Glutamatergic neuron (in vitro differentiated cells): ENCODE results near the gene KIAA0232. TPM values are rescaled to one million over a fixed set of nuclear protein-coding genes. Genes with fewer than 3 reads are reported as not detected.
A peak's percentile ranks its signal among the peaks of the same experiment; 100 is the strongest.

Experiments used
- DNase-seq: peaks from one replicate; pipeline ENCODE4 v3.0.0; 2022
- H3K27ac Mint-ChIP-seq: one replicate; pipeline ENCODE4 v1.8.0; 2020; ENCODE audit warnings: mild to moderate bottlenecking, mixed read lengths, inconsistent platforms; ENCODE audit not compliant: unreplicated experiment
- H3K27me3 Mint-ChIP-seq: one replicate; pipeline ENCODE4 v1.8.0; 2020; ENCODE audit warnings: mild to moderate bottlenecking, moderate library complexity, mixed read lengths, inconsistent platforms; ENCODE audit not compliant: unreplicated experiment
- H3K36me3 Mint-ChIP-seq: one replicate; pipeline ENCODE4 v1.8.0; 2020; ENCODE audit warnings: mild to moderate bottlenecking, mixed read lengths, inconsistent platforms; ENCODE audit not compliant: unreplicated experiment
- H3K4me1 Mint-ChIP-seq: one replicate; pipeline ENCODE4 v1.8.0; 2020; ENCODE audit warnings: mild to moderate bottlenecking, low read depth, mixed read lengths, inconsistent platforms; ENCODE audit not compliant: unreplicated experiment
- H3K4me3 Mint-ChIP-seq: one replicate; pipeline ENCODE4 v1.8.0; 2020; ENCODE audit warnings: mild to moderate bottlenecking, mixed read lengths, inconsistent platforms; ENCODE audit not compliant: unreplicated experiment
- H3K9me3 Mint-ChIP-seq: one replicate; pipeline ENCODE4 v1.8.0; 2020; ENCODE audit warnings: mild to moderate bottlenecking, moderate library complexity, mixed read lengths, inconsistent platforms; ENCODE audit not compliant: unreplicated experiment
- total RNA-seq: library from RNA; stranded (reverse); fragmentation: NEBNext Ultra II Directional; extraction: Animal tissue kit (Norgen Biotek cat#: 25700); gene quantifications from one replicate; pipeline ENCODE4 v1.2.1, GENCODE V29; 2021; ENCODE audit not compliant: unreplicated experiment
- TF ChIP-seq, protein P1 (sequence below): fragments of 200-600 bp; sonication (generic); IDR thresholded peaks from one replicate; pipeline ENCODE4 v1.5.0; 2021; ENCODE audit not compliant: partially characterized antibody, unreplicated experiment

The KIAA0232 gene
- total RNA-seq, 1 donor from 2014 or later = 64.4 TPM

DNA sequence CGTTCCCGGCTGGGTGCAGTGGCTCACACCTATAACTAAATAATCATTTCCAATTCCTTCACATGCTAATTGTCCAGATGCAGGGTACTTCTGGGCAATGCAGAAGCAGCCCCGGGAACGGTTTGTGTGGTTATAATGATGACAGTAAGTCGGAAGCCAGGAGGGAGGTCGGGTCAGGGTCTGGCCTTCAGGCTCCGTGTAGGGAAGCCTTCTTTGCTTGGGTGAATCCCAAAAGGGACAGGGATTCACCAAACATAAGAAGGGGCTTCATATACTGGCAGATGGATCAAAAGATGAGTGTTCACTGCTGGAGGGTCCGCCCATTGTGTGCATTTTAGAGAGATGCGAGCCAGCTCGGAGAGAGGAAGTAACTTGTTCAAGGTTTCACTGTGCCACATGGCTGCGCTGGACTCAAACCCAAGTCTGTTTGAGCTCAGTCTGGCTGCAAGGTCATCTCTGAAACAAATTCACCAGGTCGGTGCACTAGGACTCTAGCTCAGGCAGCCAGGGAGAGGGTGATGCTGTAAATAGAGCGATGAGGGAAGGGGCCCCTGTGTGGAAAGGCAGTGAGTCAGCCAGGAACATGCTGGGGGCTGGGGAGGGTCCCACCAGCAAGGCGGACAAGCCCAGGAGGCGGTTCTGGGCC, 4.8 kb upstream of the KIAA0232 start:
- TF ChIP-seq, protein P1, sequence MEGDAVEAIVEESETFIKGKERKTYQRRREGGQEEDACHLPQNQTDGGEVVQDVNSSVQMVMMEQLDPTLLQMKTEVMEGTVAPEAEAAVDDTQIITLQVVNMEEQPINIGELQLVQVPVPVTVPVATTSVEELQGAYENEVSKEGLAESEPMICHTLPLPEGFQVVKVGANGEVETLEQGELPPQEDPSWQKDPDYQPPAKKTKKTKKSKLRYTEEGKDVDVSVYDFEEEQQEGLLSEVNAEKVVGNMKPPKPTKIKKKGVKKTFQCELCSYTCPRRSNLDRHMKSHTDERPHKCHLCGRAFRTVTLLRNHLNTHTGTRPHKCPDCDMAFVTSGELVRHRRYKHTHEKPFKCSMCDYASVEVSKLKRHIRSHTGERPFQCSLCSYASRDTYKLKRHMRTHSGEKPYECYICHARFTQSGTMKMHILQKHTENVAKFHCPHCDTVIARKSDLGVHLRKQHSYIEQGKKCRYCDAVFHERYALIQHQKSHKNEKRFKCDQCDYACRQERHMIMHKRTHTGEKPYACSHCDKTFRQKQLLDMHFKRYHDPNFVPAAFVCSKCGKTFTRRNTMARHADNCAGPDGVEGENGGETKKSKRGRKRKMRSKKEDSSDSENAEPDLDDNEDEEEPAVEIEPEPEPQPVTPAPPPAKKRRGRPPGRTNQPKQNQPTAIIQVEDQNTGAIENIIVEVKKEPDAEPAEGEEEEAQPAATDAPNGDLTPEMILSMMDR = no peak
- Mint-ChIP-seq H3K27me3 (peaks cover 8% of the 10 kb centered on the region), H3K4me3 (peak overlapping the region; percentile 31), H3K4me1 (peaks cover 47% of the 10 kb centered on the region), H3K9me3 (peaks cover 8% of the 10 kb centered on the region), H3K36me3 (no peaks in the 10 kb centered on the region), H3K27ac (peak overlapping the region; percentile 65)
- DNase-seq = no peak

DNA sequence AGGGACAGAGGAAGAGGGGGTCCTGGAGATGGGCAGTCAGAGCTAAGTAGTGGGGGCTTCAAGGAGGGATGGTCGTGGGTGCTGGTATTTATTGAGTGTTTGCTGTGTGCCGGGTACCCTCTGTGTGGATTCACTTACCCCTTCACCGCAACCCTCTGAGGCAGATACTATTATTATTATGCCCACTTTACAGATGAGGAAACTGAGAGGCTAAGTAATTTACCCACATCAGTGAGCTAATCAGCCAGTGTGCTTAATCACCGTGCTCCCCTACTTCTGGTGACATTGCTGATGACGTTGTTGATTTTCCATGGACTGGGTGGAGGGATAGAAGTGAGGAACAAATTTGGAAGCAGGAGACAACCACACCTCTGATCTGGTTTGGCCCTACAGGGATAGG, 4.1 kb upstream of the KIAA0232 start:
- no peak for DNase-seq
- Mint-ChIP-seq H3K4me1 (peaks cover 46% of the 10 kb centered on the region), H3K27me3 (peaks cover 8% of the 10 kb centered on the region), H3K9me3 (peaks cover 8% of the 10 kb centered on the region), H3K36me3 (no peaks in the 10 kb centered on the region), H3K27ac (peak overlapping the region; percentile 95), H3K4me3 (no peak overlapping the region)
- TF ChIP-seq, protein P1 = no peak

DNA sequence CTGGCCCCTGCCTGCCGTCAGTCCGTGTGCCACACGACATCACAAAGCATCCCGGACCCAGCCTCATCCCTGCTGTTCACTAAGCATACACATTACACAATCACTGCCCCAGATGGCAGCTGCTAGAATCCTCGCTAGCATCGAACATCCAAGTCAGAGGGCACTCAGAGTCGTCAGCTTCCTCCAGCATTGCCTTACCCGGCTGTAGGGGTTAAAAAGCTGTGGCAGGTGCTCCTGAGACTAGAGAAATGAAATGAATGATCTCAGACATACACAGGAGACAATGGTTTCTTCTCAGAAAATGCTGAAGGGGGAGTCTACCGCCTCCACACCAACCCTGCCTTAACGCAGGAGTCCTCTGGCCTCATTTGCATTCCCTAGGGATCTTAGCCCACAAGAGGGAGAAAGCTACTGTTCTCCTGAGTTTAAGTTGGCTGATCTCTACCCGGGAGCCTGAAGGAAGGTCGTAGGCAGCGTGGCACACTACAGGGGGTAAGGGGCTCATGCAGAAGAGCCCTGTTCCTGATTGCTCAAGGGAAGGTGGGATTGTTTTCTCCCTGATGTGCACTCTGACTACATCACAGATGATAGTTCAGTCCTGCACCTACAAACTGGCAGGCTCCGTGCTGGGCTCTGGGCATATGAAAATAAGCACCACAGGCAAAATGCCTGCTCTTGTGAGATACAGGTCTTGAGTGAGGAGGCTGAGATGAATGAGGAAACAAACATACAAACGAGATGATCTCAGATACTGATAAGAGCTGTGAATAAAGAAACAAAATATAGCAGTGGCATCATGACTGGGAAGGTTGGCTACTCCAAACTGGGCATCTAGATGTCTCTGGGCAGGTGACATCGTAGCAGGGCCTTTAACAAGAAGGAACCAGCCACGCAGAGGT, 2.6 kb upstream of the KIAA0232 start:
- H3K4me3 Mint-ChIP-seq = peak overlapping the region; percentile 47
- H3K9me3 Mint-ChIP-seq = peaks cover 8% of the 10 kb centered on the region
- peak overlapping the region; percentile 95 for H3K27ac Mint-ChIP-seq
- peaks cover 48% of the 10 kb centered on the region for H3K4me1 Mint-ChIP-seq
- TF ChIP-seq, protein P1 = no peak
- no peaks in the 10 kb centered on the region for H3K36me3 Mint-ChIP-seq
- peak; percentile 66 for DNase-seq
- peaks cover 7% of the 10 kb centered on the region for H3K27me3 Mint-ChIP-seq

DNA sequence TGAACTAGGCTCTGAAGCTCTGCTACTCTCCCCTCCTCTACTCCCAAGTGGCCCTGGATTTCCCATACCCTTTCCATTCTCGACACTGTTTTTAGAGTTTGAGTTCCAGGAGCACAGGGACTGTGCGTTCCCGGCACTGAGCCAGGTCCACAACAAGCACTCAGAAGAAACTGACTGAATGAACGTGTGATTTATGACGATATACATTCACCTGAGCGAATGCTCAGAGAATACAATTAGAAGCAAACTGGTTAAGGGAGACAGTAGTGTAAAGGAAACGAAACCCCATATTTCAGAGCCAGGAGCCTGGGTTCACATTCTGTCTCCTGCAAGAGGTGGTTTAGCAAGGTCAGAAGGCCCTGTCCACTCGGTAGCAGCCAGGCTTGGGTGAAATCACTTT, 1.4 kb upstream of the KIAA0232 start:
- peaks cover 8% of the 10 kb centered on the region for H3K9me3 Mint-ChIP-seq
- peaks cover 53% of the 10 kb centered on the region for H3K4me1 Mint-ChIP-seq
- TF ChIP-seq, protein P1 = no peak
- peaks cover 8% of the 10 kb centered on the region for H3K27me3 Mint-ChIP-seq
- DNase-seq = no peak
- H3K36me3 Mint-ChIP-seq = no peaks in the 10 kb centered on the region
- H3K4me3 Mint-ChIP-seq = peak overlapping the region; percentile 83
- peak overlapping the region; percentile 95 for H3K27ac Mint-ChIP-seq

DNA sequence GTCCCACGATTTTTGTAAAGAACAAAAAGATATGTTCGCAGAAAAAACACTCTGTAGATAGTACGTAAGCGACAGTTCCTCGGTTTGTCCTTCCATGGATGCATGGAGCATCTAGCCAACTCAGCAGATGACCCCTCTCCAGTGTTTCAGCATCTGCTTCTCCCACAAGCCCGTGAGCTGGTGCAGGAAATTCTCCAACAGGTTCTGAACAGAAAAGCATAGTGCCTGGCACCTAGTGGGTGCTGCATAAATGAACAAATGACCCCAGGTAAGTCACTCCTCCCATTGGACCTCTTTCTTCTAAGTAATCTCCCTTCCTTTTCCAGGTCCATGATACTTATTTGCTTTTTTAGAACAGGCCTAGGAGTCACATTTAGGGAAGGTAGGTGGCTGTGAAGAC, 966 bp upstream of the KIAA0232 start:
- peak overlapping the region; percentile 83 for H3K4me3 Mint-ChIP-seq
- DNase-seq = no peak
- H3K4me1 Mint-ChIP-seq = peaks cover 53% of the 10 kb centered on the region
- H3K27me3 Mint-ChIP-seq = peaks cover 8% of the 10 kb centered on the region
- TF ChIP-seq, protein P1 = no peak
- H3K36me3 Mint-ChIP-seq = no peaks in the 10 kb centered on the region
- H3K27ac Mint-ChIP-seq = peak overlapping the region; percentile 95
- peaks cover 8% of the 10 kb centered on the region for H3K9me3 Mint-ChIP-seq
